Hepatocyte (in vitro differentiated cells): ENCODE data around the gene DGKZ. TPM values are rescaled to one million over a fixed set of nuclear protein-coding genes. Genes with fewer than 3 reads are reported as not detected.

Source experiments
- DNase-seq: peaks from one replicate; pipeline ENCODE4 v3.0.0-alpha.2; 2016; ENCODE audit warnings: low spot score
- H2AFZ ChIP-seq: fragments of 200-600 bp; sonication (generic); 2 replicates; pipeline ENCODE4 v1.6.0; 2016; ENCODE audit warnings: antibody characterized with exemption, mild to moderate bottlenecking
- H3K27ac ChIP-seq: fragments of 200-600 bp; sonication (generic); 2 replicates; pipeline ENCODE4 v1.5.1; 2016; ENCODE audit warnings: mild to moderate bottlenecking
- H3K27me3 ChIP-seq: fragments of 200-600 bp; sonication (generic); 2 replicates; pipeline ENCODE4 v1.6.1; 2016
- H3K36me3 ChIP-seq: fragments of 200-600 bp; sonication (generic); replicated peaks from 2 replicates; pipeline ENCODE4 v1.5.1; 2016; ENCODE audit warnings: low read depth; ENCODE audit not compliant: insufficient read depth
- H3K4me1 ChIP-seq: fragments of 200-600 bp; sonication (generic); 2 replicates; pipeline ENCODE4 v1.5.1; 2016; ENCODE audit warnings: mild to moderate bottlenecking, moderate library complexity; ENCODE audit not compliant: insufficient read depth
- H3K4me2 ChIP-seq: fragments of 200-600 bp; sonication (generic); 2 replicates; pipeline ENCODE4 v1.6.0; 2016
- H3K4me3 ChIP-seq: fragments of 200-600 bp; sonication (generic); 2 replicates; pipeline ENCODE4 v1.5.1; 2016; ENCODE audit warnings: mild to moderate bottlenecking
- H3K79me2 ChIP-seq: fragments of 200-600 bp; sonication (generic); 2 replicates; pipeline ENCODE4 v1.6.0; 2017; ENCODE audit warnings: mild to moderate bottlenecking
- H3K9me2 ChIP-seq: fragments of 200-600 bp; sonication (generic); replicated peaks from 2 replicates; pipeline ENCODE4 v1.6.0; 2017; ENCODE audit warnings: mild to moderate bottlenecking; ENCODE audit not compliant: insufficient read depth
- H3K9me3 ChIP-seq: fragments of 200-600 bp; sonication (generic); 2 replicates; pipeline ENCODE4 v1.5.1; 2016; ENCODE audit warnings: low read depth, mild to moderate bottlenecking
- H4K20me1 ChIP-seq: fragments of 200-600 bp; sonication (generic); 2 replicates; pipeline ENCODE4 v1.6.0; 2016; ENCODE audit warnings: mild to moderate bottlenecking; ENCODE audit not compliant: insufficient read depth, poor library complexity, severe bottlenecking
- CTCF ChIP-seq: fragments of 200-600 bp; sonication (generic); IDR thresholded peaks from 2 replicates; pipeline ENCODE4 v1.5.1; 2016; ENCODE audit warnings: antibody characterized with exemption, mild to moderate bottlenecking; ENCODE audit not compliant: poor library complexity
- EZH2 ChIP-seq: fragments of 200-600 bp; sonication (generic); IDR thresholded peaks from 2 replicates; pipeline ENCODE4 v1.6.1; 2016; ENCODE audit warnings: antibody characterized with exemption, mild to moderate bottlenecking, borderline replicate concordance
- EZH2phosphoT487 ChIP-seq: fragments of 200-600 bp; sonication (generic); IDR thresholded peaks from one replicate; pipeline ENCODE4 v1.6.1; 2018; ENCODE audit warnings: antibody characterized with exemption, mild to moderate bottlenecking, low read depth, moderate library complexity; ENCODE audit not compliant: unreplicated experiment, severe bottlenecking
- WGBS: methylation state at CpG from one replicate; pipeline ENCODE4 v1.1.6; 2016; ENCODE audit warnings: low lambda C conversion rate; ENCODE audit errors: missing lambda C conversion rate; 5-methylcytosine and 5-hydroxymethylcytosine counted together
- polyA plus RNA-seq: library from polyadenylated mRNA; unstranded; fragments of >200 nt; fragmentation: Nextera tagmentation; extraction: Ambion mirVana; gene quantifications from 2 replicates; pipeline ENCODE4 v1.2.1, GENCODE V29; 2016
- total RNA-seq: library from RNA; depleted of rRNA; stranded (reverse); fragments of >200 nt; gene quantifications from 2 replicates; pipeline ENCODE4 v1.2.3, GENCODE V29; 2014

DGKZ gene
- total and polyA plus RNA-seq, 2 experiments from 2014 or later, result 26.6 to 42.9 TPM

- Histone ChIP-seq H3K27me3 (no peaks in the 10 kb centered on the region), H3K4me2 (no peak overlapping the region), H3K9me2 (no peaks in the 10 kb centered on the region), H2AFZ (no peak overlapping the region), H3K4me3 (no peak overlapping the region), H4K20me1 (no peaks in the 10 kb centered on the region), H3K4me1 (no peaks in the 10 kb centered on the region), H3K27ac (no peak overlapping the region), H3K9me3 (no peaks in the 10 kb centered on the region), H3K79me2 (no peaks in the 10 kb centered on the region), H3K36me3 (no peaks in the 10 kb centered on the region)
- WGBS, result 92% methylated on average over 5 of the region's 5 CpGs
- no peak for DNase-seq
- TF ChIP-seq CTCF (no peak), EZH2 (no peak), EZH2phosphoT487 (no peak)
Measured at GRCh38 chr11:46404476-46405017, 57.3 kb downstream of the DGKZ start.

- no peaks in the 10 kb centered on the region for H3K4me1 ChIP-seq
- no peaks in the 10 kb centered on the region for H3K9me2 ChIP-seq
- TF ChIP-seq EZH2 (no peak), CTCF (no peak), EZH2phosphoT487 (no peak)
- no peak overlapping the region for H3K4me2 ChIP-seq
- H3K79me2 ChIP-seq, result no peaks in the 10 kb centered on the region
- no peak overlapping the region for H2AFZ ChIP-seq
- DNase-seq, result no peak
- no peak overlapping the region for H3K27ac ChIP-seq
- no peaks in the 10 kb centered on the region for H3K9me3 ChIP-seq
- H3K27me3 ChIP-seq, result no peaks in the 10 kb centered on the region
- H3K4me3 ChIP-seq, result no peak overlapping the region
- whole genome bisulfite sequencing, result 93% methylated on average over 10 of the region's 10 CpGs
- no peaks in the 10 kb centered on the region for H3K36me3 ChIP-seq
- H4K20me1 ChIP-seq, result no peaks in the 10 kb centered on the region
Measured at GRCh38 chr11:46407635-46408034, 60.4 kb downstream of the DGKZ start.

GRCh38 chr11:46408407-46408986 is 61.2 kb downstream of the DGKZ start:
- no peaks in the 10 kb centered on the region for H3K9me2 ChIP-seq
- H3K9me3 ChIP-seq, result no peaks in the 10 kb centered on the region
- WGBS, result 93% methylated on average over 6 of the region's 6 CpGs
- DNase-seq, result no peak
- no peak overlapping the region for H3K27ac ChIP-seq
- H3K4me3 ChIP-seq, result no peak overlapping the region
- no peak overlapping the region for H2AFZ ChIP-seq
- no peaks in the 10 kb centered on the region for H4K20me1 ChIP-seq
- H3K79me2 ChIP-seq, result no peaks in the 10 kb centered on the region
- no peaks in the 10 kb centered on the region for H3K36me3 ChIP-seq
- no peak overlapping the region for H3K4me2 ChIP-seq
- H3K4me1 ChIP-seq, result no peaks in the 10 kb centered on the region
- TF ChIP-seq CTCF (no peak), EZH2phosphoT487 (no peak), EZH2 (no peak)
- H3K27me3 ChIP-seq, result no peaks in the 10 kb centered on the region
